Activated CD4-positive, alpha-beta memory T cell treated with anti-CD3 and anti-CD28 coated beads, Interleukin-2, amount 10 ng/mL, durations not matched to agents 7 days and 5 days (primary cell): ENCODE measurements around the gene TNS3. TPM values are rescaled to one million over a fixed set of nuclear protein-coding genes. Genes with fewer than 3 reads are reported as not detected.

Experiments used
- CTCF ChIA-PET: fragments of 350-600 bp; sonication (Branson Sonifier 250); formaldehyde crosslinking; loops from one replicate; lab custom pipeline; 2021; ENCODE audit warnings: antibody characterized with exemption, inconsistent platforms; lab: Charles Lee
- POLR2A ChIA-PET: fragments of 350-600 bp; sonication (Branson Sonifier 250); formaldehyde crosslinking; loops from one replicate; lab custom pipeline; 2021; ENCODE audit warnings: antibody characterized with exemption; lab: Charles Lee
- DNase-seq: peaks from one replicate; pipeline ENCODE4 v3.0.0-alpha.2; 2020
- H3K27ac Mint-ChIP-seq: one replicate; pipeline ENCODE4 v1.8.0; 2021; ENCODE audit warnings: mild to moderate bottlenecking, mixed read lengths
- H3K27me3 Mint-ChIP-seq: one replicate; pipeline ENCODE4 v1.8.0; 2021; ENCODE audit warnings: mixed read lengths
- H3K36me3 Mint-ChIP-seq: one replicate; pipeline ENCODE4 v1.8.0; 2021; ENCODE audit warnings: low read depth, mixed read lengths
- H3K4me1 Mint-ChIP-seq: one replicate; pipeline ENCODE4 v1.8.0; 2021; ENCODE audit warnings: mixed read lengths
- H3K4me3 Mint-ChIP-seq: one replicate; pipeline ENCODE4 v1.8.0; 2021; ENCODE audit warnings: mild to moderate bottlenecking, mixed read lengths
- H3K9me3 Mint-ChIP-seq: one replicate; pipeline ENCODE4 v1.8.0; 2021; ENCODE audit warnings: mixed read lengths
- total RNA-seq, 2 experiments: library from RNA; stranded (reverse); gene quantifications; one replicate each; pipeline ENCODE4 v1.2.3, GENCODE V29; 2021

The TNS3 gene
- total RNA-seq, 2 experiments from 2014 or later: 0.15 to 0.18 TPM

DNA sequence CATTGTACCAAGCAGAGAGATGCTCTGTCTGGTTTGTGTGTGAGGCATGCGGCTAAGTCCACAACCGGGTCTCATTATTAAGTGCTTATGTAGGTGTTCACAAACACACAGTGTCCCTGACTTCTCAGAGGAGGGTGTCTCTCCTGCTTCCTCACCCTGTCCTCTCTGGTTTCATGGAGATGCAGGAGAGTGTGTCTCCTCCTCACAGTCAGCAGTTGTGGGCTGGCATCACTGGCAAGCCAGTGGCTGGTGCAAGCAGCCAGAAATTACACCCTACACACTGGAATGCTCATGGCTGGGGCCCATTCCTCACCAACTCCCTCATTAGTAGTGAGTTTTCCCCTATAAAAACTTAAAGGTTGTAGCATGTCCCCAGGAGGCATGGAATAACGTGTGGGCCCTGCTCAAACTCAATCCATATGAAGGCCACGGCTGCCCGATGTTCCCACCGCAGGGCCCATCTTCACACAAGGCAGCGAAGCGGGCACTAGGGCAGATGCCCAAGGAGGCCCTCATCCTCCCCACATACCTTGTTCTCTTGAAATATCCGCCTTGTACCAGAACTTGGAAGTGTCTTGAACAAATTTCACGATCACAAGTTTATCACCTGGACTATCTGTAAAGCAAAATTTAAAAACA lies 280.1 kb downstream of the TNS3 start:
- Mint-ChIP-seq H3K4me3 (no peak overlapping the region), H3K27ac (no peak overlapping the region), H3K4me1 (no peaks in the 10 kb centered on the region), H3K36me3 (no peaks in the 10 kb centered on the region), H3K9me3 (no peaks in the 10 kb centered on the region), H3K27me3 (no peaks in the 10 kb centered on the region)
- no peak for DNase-seq
- POLR2A ChIA-PET: no interaction called here
- CTCF ChIA-PET: no interaction called here

DNA sequence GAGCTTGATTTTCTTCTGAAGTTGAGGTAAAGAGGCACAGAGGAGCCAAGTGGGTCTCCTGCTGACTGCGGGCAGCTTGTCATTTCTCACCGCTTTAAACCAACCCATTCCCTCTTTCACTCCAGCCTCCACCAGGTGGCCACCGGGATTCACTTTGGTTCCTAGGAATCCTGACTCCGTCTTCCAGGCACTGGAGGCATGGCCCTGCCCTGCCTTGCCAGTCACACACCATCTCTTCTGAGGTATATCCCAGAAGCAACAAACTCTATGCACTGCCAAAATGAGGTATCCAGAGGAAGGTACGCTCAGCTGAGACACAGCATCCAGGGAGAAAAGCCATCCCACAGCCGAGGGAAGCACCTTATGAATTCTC lies 280.8 kb downstream of the TNS3 start:
- ChIA-PET CTCF (no interaction called here), POLR2A (no interaction called here)
- Mint-ChIP-seq H3K4me3 (no peak overlapping the region), H3K27me3 (no peaks in the 10 kb centered on the region), H3K9me3 (no peaks in the 10 kb centered on the region), H3K36me3 (no peaks in the 10 kb centered on the region), H3K27ac (no peak overlapping the region), H3K4me1 (no peaks in the 10 kb centered on the region)
- DNase-seq: no peak

DNA sequence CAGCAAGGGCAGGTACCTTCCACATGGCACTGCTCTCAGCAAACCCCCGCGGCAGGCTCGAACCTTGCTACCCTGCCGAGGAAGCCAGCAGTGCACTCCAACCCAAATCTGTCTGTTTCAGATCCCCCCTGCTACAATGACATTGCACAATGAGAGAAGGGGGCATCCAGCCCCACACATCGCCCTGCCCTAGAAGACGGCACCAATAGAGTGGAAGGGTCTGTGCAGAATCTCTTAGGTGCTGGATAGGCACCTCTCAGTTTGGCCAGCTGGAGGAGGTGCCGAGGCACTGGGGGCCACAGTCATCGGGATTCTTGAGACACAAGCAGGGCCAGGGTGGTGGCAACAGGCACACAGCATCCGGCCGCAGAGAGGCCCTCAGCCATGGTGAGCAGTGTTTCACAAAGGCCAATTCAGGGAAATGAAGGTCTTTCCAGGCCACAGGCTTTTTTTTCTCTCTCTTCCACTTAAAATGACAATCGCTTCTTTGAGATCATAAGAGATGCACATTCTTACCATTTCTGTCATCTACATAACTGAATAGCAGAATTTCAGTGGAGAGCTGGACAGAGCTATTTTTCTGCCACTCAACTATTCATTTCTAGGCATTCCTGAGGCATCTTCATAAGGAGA lies 281.3 kb downstream of the TNS3 start:
- Mint-ChIP-seq H3K27ac (no peak overlapping the region), H3K4me1 (no peaks in the 10 kb centered on the region), H3K9me3 (no peaks in the 10 kb centered on the region), H3K27me3 (no peaks in the 10 kb centered on the region), H3K36me3 (no peaks in the 10 kb centered on the region), H3K4me3 (no peak overlapping the region)
- ChIA-PET CTCF (no interaction called here), POLR2A (no interaction called here)
- DNase-seq: no peak

DNA sequence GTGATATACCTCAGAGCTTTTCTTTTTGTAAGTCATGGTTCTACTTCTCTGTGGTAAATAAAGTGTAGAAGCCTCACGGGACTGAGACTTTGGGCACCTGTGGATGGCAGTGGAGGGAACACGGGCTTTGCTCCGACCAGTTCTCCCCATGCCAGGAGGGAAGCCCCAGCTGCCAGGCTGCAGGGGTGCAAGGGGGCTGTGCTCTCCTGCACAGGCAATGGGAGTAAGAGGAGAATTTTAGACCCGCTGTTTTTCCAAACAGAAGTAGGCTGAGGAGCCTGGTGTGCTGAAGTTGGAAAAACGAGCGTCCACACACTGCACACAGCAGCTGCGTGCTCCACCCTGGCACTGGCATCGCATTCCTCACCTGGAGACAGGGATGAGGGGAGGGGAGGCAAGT lies 282.4 kb downstream of the TNS3 start:
- H3K4me1 Mint-ChIP-seq: no peaks in the 10 kb centered on the region
- no peaks in the 10 kb centered on the region for H3K9me3 Mint-ChIP-seq
- H3K4me3 Mint-ChIP-seq: no peak overlapping the region
- POLR2A ChIA-PET: no interaction called here
- no peaks in the 10 kb centered on the region for H3K27me3 Mint-ChIP-seq
- H3K36me3 Mint-ChIP-seq: no peaks in the 10 kb centered on the region
- no peak overlapping the region for H3K27ac Mint-ChIP-seq
- CTCF ChIA-PET: no interaction called here
- no peak for DNase-seq

DNA sequence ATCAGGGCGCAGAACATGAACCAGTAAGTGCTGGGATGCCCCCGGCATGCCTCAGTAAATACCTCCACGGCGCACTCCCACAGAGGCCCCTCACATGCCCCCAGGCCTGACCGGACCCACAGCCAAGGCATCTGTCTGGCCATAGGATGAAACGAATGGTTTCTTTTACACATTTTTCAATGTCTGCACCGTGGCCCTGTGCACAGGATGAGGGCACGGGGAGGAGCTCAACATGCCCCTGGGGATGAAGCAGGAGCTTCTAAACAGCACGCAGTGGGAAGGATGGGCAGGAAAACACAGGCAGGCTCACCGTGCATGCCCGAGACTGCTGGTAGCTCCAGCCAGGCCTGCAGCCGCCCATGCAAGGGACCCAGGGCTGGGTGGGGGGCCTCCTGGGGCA lies 283.3 kb downstream of the TNS3 start:
- CTCF ChIA-PET: no interaction called here

GRCh38 chr7:47297120-47297519 lies 284.8 kb downstream of the TNS3 start:
- CTCF ChIA-PET: no interaction called here
- Mint-ChIP-seq H3K4me1 (no peaks in the 10 kb centered on the region), H3K36me3 (no peaks in the 10 kb centered on the region), H3K27ac (no peak overlapping the region), H3K4me3 (no peak overlapping the region), H3K27me3 (no peaks in the 10 kb centered on the region), H3K9me3 (no peaks in the 10 kb centered on the region)
- POLR2A ChIA-PET: no interaction called here
- no peak for DNase-seq

More for the DNA sequence above, 283.3 kb downstream of the TNS3 start:
- H3K4me3 Mint-ChIP-seq: no peak overlapping the region
- no peaks in the 10 kb centered on the region for H3K36me3 Mint-ChIP-seq
- no peaks in the 10 kb centered on the region for H3K9me3 Mint-ChIP-seq
- POLR2A ChIA-PET: no interaction called here
- H3K27me3 Mint-ChIP-seq: no peaks in the 10 kb centered on the region
- DNase-seq: no peak
- no peak overlapping the region for H3K27ac Mint-ChIP-seq
- H3K4me1 Mint-ChIP-seq: no peaks in the 10 kb centered on the region

DNA sequence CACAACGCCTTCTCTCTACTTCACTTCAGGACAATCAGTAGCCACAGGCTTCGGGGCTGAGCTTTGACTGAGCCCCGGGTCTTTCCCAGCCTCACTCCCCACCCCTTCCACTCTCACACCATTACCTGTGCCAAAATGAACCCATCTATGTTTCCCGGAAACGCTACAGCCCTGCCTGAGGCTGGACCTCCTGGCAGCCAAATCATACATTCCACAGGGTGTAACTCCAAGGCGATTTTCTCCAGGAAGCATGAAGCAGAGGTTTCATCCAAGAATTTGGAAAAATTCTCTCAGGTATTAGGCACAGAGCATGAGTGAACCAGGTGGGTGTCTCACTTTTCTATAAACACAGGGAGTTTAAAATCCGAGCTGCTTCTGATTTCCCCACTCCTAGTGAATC lies 286.3 kb downstream of the TNS3 start:
- H3K27ac Mint-ChIP-seq: no peak overlapping the region
- DNase-seq: no peak
- CTCF ChIA-PET: interaction anchor here (0.7 kb wide), 1 partner anchor 29 kb away, joined by 3 read pairs; no protein-coding TSS in a partner anchor
- H3K9me3 Mint-ChIP-seq: no peaks in the 10 kb centered on the region
- peaks cover 8% of the 10 kb centered on the region for H3K4me1 Mint-ChIP-seq
- no peak overlapping the region for H3K4me3 Mint-ChIP-seq
- POLR2A ChIA-PET: no interaction called here
- no peaks in the 10 kb centered on the region for H3K27me3 Mint-ChIP-seq
- no peaks in the 10 kb centered on the region for H3K36me3 Mint-ChIP-seq

DNA sequence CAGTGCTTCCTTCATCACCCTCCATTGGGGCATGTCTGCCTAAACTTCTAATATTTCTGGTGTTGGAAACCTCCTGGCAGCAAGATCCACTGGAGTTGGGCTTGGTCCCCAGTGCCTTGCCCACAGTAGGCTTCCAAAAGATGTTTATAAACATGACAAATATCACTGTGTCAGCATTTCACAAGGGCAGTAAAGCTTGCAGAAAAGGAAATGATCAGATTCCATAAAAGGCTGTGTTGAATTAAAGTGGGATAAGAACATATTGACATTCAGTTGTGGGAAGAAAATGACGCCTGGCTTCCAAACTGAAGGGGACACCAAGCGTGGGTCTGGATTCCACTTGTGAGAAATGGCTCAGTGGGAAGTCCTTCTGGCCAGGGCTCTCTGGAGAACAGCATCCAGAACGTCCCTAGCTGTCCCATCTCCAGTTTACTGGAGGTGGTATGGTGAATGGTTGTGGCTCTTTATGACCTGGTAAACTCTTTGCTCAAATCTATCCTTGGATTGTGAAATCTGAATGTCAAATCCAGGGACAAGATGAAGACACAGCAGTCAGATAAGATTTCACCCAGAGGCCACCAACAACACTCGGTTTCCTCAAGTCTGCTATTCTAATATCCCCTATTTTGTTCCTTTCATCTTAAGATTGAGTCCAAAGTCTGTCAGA lies 287.2 kb downstream of the TNS3 start:
- ChIA-PET POLR2A (no interaction called here), CTCF (no interaction called here)
- DNase-seq: no peak
- Mint-ChIP-seq H3K27ac (no peak overlapping the region), H3K4me3 (no peak overlapping the region), H3K36me3 (no peaks in the 10 kb centered on the region), H3K9me3 (no peaks in the 10 kb centered on the region), H3K27me3 (no peaks in the 10 kb centered on the region), H3K4me1 (peaks cover 8% of the 10 kb centered on the region)

- CTCF ChIA-PET: no interaction called here
- no peaks in the 10 kb centered on the region for H3K9me3 Mint-ChIP-seq
- no peaks in the 10 kb centered on the region for H3K27me3 Mint-ChIP-seq
- no peaks in the 10 kb centered on the region for H3K36me3 Mint-ChIP-seq
- no peak overlapping the region for H3K4me3 Mint-ChIP-seq
- POLR2A ChIA-PET: no interaction called here
- peaks cover 8% of the 10 kb centered on the region for H3K4me1 Mint-ChIP-seq
- H3K27ac Mint-ChIP-seq: no peak overlapping the region
- DNase-seq: no peak
Observed at GRCh38 chr7:47293884-47294555, 287.9 kb downstream of the TNS3 start.

DNA sequence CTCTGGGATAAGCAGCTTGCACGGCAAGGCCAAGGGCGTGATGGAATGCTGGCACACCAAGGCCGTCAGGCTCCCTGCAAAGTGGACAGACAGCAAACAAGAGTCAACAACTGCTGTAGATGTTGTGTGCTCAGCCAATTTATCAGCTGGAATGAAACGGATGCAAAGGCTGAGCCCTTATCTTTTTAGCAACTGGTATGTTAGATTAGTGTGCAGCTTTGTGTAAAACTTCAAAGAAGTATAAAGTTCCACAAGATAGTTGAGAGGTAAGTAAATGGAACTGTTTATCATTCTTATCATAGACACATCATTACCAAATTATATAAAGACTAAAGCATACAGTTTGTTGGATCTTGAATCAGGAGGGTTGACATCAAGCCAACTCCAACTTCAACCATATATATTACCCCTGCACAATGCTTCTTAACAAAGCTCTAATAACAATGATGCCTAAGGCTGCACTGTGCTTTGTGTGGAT lies 289.0 kb downstream of the TNS3 start:
- no peak for DNase-seq
- Mint-ChIP-seq H3K36me3 (no peaks in the 10 kb centered on the region), H3K27me3 (no peaks in the 10 kb centered on the region), H3K4me3 (no peak overlapping the region), H3K27ac (no peak overlapping the region), H3K4me1 (peaks cover 8% of the 10 kb centered on the region), H3K9me3 (no peaks in the 10 kb centered on the region)
- ChIA-PET CTCF (no interaction called here), POLR2A (no interaction called here)

DNA sequence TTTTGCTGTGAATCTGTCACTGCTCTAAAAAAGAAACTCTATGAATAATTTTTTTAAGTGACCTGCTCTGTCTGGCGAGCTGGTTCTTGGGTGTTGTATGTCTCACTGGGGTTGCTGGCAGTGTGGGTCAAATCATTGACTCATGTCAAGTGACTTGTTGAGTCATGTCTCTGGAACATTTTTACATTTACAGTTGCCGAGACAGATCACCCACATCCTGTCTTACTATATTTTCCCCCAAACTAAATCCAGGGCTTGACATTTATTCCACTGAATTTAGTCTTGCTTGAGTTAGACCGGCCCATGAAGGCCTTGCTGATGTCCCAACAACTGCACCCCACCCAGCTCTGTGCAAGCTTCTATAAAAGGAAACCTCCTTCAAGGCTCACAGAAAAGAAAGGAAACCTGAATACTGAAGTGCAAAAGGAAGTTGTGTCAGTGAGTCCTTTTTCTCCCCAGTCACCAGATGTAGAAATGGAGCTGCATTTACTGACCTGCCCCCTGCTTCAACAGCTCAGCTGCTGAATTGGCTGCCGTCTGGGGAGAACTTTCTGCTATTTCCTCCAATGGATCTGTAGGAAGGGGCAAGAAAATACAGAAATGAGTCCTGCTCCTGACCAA lies 290.3 kb downstream of the TNS3 start:
- Mint-ChIP-seq H3K36me3 (no peaks in the 10 kb centered on the region), H3K27me3 (no peaks in the 10 kb centered on the region), H3K4me3 (no peak overlapping the region), H3K4me1 (peaks cover 8% of the 10 kb centered on the region), H3K9me3 (no peaks in the 10 kb centered on the region), H3K27ac (no peak overlapping the region)
- ChIA-PET CTCF (no interaction called here), POLR2A (no interaction called here)
- no peak for DNase-seq

DNA sequence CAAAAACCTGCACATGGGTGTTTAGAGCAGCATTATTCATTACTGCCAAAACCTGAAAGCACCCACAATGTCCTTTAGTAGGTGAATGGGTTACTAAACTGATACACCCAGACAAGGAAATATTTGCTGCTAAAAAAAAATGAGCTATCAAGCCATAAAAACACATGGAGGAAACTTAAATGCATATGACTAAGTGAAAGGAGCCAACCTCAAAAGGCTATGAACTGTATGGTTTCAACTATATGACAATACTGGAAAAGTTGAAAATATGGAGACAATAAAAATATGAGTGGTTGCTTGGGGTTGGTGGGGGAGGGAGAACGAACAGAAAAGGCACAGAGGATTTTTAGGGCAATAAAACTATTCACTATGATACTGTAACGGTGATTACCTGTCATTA lies 291.0 kb downstream of the TNS3 start:
- no peak for DNase-seq
- Mint-ChIP-seq H3K36me3 (no peaks in the 10 kb centered on the region), H3K9me3 (no peaks in the 10 kb centered on the region), H3K27me3 (no peaks in the 10 kb centered on the region), H3K4me1 (peaks cover 8% of the 10 kb centered on the region), H3K27ac (no peak overlapping the region), H3K4me3 (no peak overlapping the region)
- CTCF ChIA-PET: no interaction called here
- POLR2A ChIA-PET: no interaction called here

- Mint-ChIP-seq H3K36me3 (no peaks in the 10 kb centered on the region), H3K27me3 (no peaks in the 10 kb centered on the region), H3K4me1 (peaks cover 8% of the 10 kb centered on the region), H3K4me3 (no peak overlapping the region), H3K9me3 (no peaks in the 10 kb centered on the region), H3K27ac (no peak overlapping the region)
- ChIA-PET CTCF (no interaction called here), POLR2A (no interaction called here)
- DNase-seq: no peak
Observed at GRCh38 chr7:47290466-47290865, 291.4 kb downstream of the TNS3 start.
